T47D (cell line): ENCODE data around the gene STPG1.

Experiments
- DNase-seq, 2 experiments: peaks; one replicate each; pipeline versions ENCODE4 v3.0.0 to v3.0.0-alpha.2; 2011 to 2012; ENCODE audit warnings: low read depth in 1 of 2, low spot score in 1 of 2
- JUND ChIP-seq: IDR thresholded peaks from 2 replicates; pipeline ENCODE4 v1.6.1; 2012; ENCODE audit warnings: low read depth
- in situ Hi-C: cut with HindIII; loops from 2 replicates; pipeline ENCODE4 v1.10.0; 2016; ENCODE audit warnings: low sequenced_read_pairs, low pct_unique_long_range_greater_than_20kb

The STPG1 gene

GRCh38 chr1:24331961-24332673 is 81.5 kb downstream of the STPG1 start:
- TF ChIP-seq JUND: no peak
- in situ Hi-C loops: no loop called here
- no peak for DNase-seq

- in situ Hi-C loops: no loop called here
- TF ChIP-seq JUND: no peak
- no peak for DNase-seq
Observed at GRCh38 chr1:24329797-24330543, 83.6 kb downstream of the STPG1 start.

- TF ChIP-seq JUND: no peak
- in situ Hi-C loops: no loop called here
Observed at GRCh38 chr1:24329331-24329730, 84.3 kb downstream of the STPG1 start.

GRCh38 chr1:24327891-24328290 is 85.7 kb downstream of the STPG1 start:
- TF ChIP-seq JUND: no peak
- DNase-seq: no peak
- in situ Hi-C loops: no loop called here

More at GRCh38 chr1:24329331-24329730, 84.3 kb downstream of the STPG1 start:
- no peak for DNase-seq

GRCh38 chr1:24327486-24327885 is 86.1 kb downstream of the STPG1 start:
- in situ Hi-C loops: no loop called here
- no peak for TF ChIP-seq JUND

GRCh38 chr1:24325587-24326449 is 87.8 kb downstream of the STPG1 start:
- no peak for DNase-seq
- no peak for TF ChIP-seq JUND
- in situ Hi-C loops: no loop called here

More at GRCh38 chr1:24327486-24327885, 86.1 kb downstream of the STPG1 start:
- no peak for DNase-seq

- in situ Hi-C loops: no loop called here
- no peak for DNase-seq
- no peak for TF ChIP-seq JUND
Observed at GRCh38 chr1:24324903-24325302, 88.7 kb downstream of the STPG1 start.

- no peak for TF ChIP-seq JUND
Observed at GRCh38 chr1:24323281-24323680, 90.3 kb downstream of the STPG1 start.

GRCh38 chr1:24322470-24323177 is 91.0 kb downstream of the STPG1 start:
- in situ Hi-C loops: no loop called here
- no peak for DNase-seq
- no peak for TF ChIP-seq JUND

More at GRCh38 chr1:24323281-24323680, 90.3 kb downstream of the STPG1 start:
- DNase-seq: peak; percentile 26 to 57
- in situ Hi-C loops: no loop called here

- in situ Hi-C loops: no loop called here
- peak; percentile 35 to 90 for DNase-seq
- no peak for TF ChIP-seq JUND
Observed at GRCh38 chr1:24321697-24322469, 91.7 kb downstream of the STPG1 start.

- no peak for DNase-seq
- no peak for TF ChIP-seq JUND
- in situ Hi-C loops: no loop called here
Observed at GRCh38 chr1:24321126-24321525, 92.5 kb downstream of the STPG1 start.

- TF ChIP-seq JUND: no peak
- DNase-seq: peak in 1 of 2 experiments; percentile 48
- in situ Hi-C loops: no loop called here
Observed at GRCh38 chr1:24319962-24320361, 93.6 kb downstream of the STPG1 start.
